Measurements from ENCODE around the gene ZNF563. TPM values are rescaled to one million over a fixed set of nuclear protein-coding genes. Genes with fewer than 3 reads are reported as not detected.
"Not testable (repeated sequence)": the region's sequence is repeated elsewhere in the genome, so short reads cannot be mapped to it uniquely, and the experiment has no call there.

ZNF563 gene
- total and polyA plus RNA-seq, 8 donors, result 0.58 to 9.4 (median 1.7) TPM

GRCh38 chr19:12318782-12319413 lies 14.5 kb downstream of the ZNF563 start:
- 95 to 97% (median 96%) methylated on average over 13 of the region's 13 CpGs for WGBS, 5 donors
- TF ChIP-seq EP300 (IDR thresholded peaks at IDR 0.05) (no peak), POLR2A (IDR thresholded peaks at IDR 0.05) (no peak), CTCF (IDR thresholded peaks at IDR 0.05) (no peak), POLR2AphosphoS5 (IDR thresholded peaks at IDR 0.05) (no peak)
- intact Hi-C loops (cut with DNase I; ENCODE audit: low total_unique reads), result no loop called here

GRCh38 chr19:12314553-12314952 lies 18.9 kb downstream of the ZNF563 start:
- WGBS, 5 donors, result 36 to 50% (median 47%) methylated on average over 7 of the region's 7 CpGs
- DNase-seq, result peak; percentile 29 to 71
- H3K9me3 ChIP-seq, result peaks cover 0 to 18% (median 11%) of the 10 kb centered on the region in 4 donors
- H3K27ac ChIP-seq, result no peak overlapping the region
- H3K36me3 ChIP-seq, result peaks cover 11 to 35% (median 22%) of the 10 kb centered on the region in 4 donors
- TF ChIP-seq POLR2AphosphoS5 (IDR thresholded peaks at IDR 0.05) (peak in 1 of 3 donors; percentile 31), EP300 (IDR thresholded peaks at IDR 0.05) (no peak)
- intact Hi-C loops (cut with DNase I; ENCODE audit: low total_unique reads), result no loop called here
- H3K4me3 ChIP-seq, result peak overlapping the region in 1 of 4 donors; percentile 1
- H3K27me3 ChIP-seq, result no peaks in the 10 kb centered on the region
- no peaks in the 10 kb centered on the region for H3K4me1 ChIP-seq

More at GRCh38 chr19:12318782-12319413, 14.5 kb downstream of the ZNF563 start:
- H3K4me3 ChIP-seq, result no peak overlapping the region
- H3K27me3 ChIP-seq, result no peaks in the 10 kb centered on the region
- H3K4me1 ChIP-seq, result no peaks in the 10 kb centered on the region
- H3K9me3 ChIP-seq, result peaks cover 0 to 43% (median 16%) of the 10 kb centered on the region in 4 donors
- no peak for DNase-seq
- peaks cover 36 to 76% (median 57%) of the 10 kb centered on the region in 4 donors for H3K36me3 ChIP-seq
- no peak overlapping the region for H3K27ac ChIP-seq

GRCh38 chr19:12308891-12309290 lies 24.5 kb downstream of the ZNF563 start:
- WGBS, 5 donors, result 91 to 97% (median 96%) methylated on average over 12 of the region's 12 CpGs
- intact Hi-C loops (cut with DNase I; ENCODE audit: low total_unique reads); H3K27ac ChIP-seq; H3K9me3 ChIP-seq; H3K4me1 ChIP-seq; H3K27me3 ChIP-seq; DNase-seq; H3K4me3 ChIP-seq; H3K36me3 ChIP-seq: not testable (repeated sequence)

GRCh38 chr19:12295191-12295590 lies 38.2 kb downstream of the ZNF563 start:
- peak in 1 of 2 donors; percentile 19 for DNase-seq
- Histone ChIP-seq H3K36me3 (peaks cover 0 to 6% (median 0%) of the 10 kb centered on the region in 4 donors), H3K27me3 (no peaks in the 10 kb centered on the region), H3K27ac (peak overlapping the region; percentile 88 to 99 (median 97)), H3K4me3 (peak overlapping the region; percentile 86 to 95 (median 92)), H3K4me1 (peaks cover 10 to 45% (median 40%) of the 10 kb centered on the region in 4 donors), H3K9me3 (no peaks in the 10 kb centered on the region)
- TF ChIP-seq EP300 (IDR thresholded peaks at IDR 0.05), result no peak
- 25 to 34% (median 31%) methylated on average over 11 of the region's 11 CpGs for WGBS, 5 donors
- intact Hi-C loops (cut with DNase I; ENCODE audit: low total_unique reads), result no loop called here

- WGBS, 5 donors, result 0 to 1% (median 0%) methylated on average over 36 to 66 of the region's 66 CpGs
- intact Hi-C loops (cut with DNase I; ENCODE audit: low total_unique reads), result no loop called here
- TF ChIP-seq POLR2AphosphoS5 (IDR thresholded peaks at IDR 0.05), result peak; percentile 15 to 87 (median 86)
- no peak for TF ChIP-seq CTCF (IDR thresholded peaks at IDR 0.05)
- TF ChIP-seq EP300 (IDR thresholded peaks at IDR 0.05), result no peak
- peak in 2 of 4 donors; percentile 25 to 35 for TF ChIP-seq POLR2A (IDR thresholded peaks at IDR 0.05)
- peak within 1 kb of the TSS; percentile 96 to 99 (median 97) for H3K27ac ChIP-seq
- H3K4me3 ChIP-seq, result peak within 1 kb of the TSS; percentile 86 to 95 (median 92)
- H3K36me3 ChIP-seq, result peaks cover 0 to 6% (median 0%) of the 10 kb centered on the region in 4 donors
- no peaks in the 10 kb centered on the region for H3K9me3 ChIP-seq
- peak; percentile 99 for DNase-seq
- peaks cover 15 to 51% (median 47%) of the 10 kb centered on the region in 4 donors for H3K4me1 ChIP-seq
- H3K27me3 ChIP-seq, result no peaks in the 10 kb centered on the region
Observed at GRCh38 chr19:12294249-12295158, 38.9 kb downstream of the ZNF563 start, which contains the start of gene ZNF44. ZNF44 (minus strand) TSS chr19:12294883; CDS start chr19:12294694, 189 bp downstream.
